ENCODE data around the gene FMNL3. TPM values are rescaled to one million over a fixed set of nuclear protein-coding genes. Genes with fewer than 3 reads are reported as not detected.
"Not testable (repeated sequence)": the region's sequence is repeated elsewhere in the genome, so short reads cannot be mapped to it uniquely, and the experiment has no call there.

The FMNL3 gene
- total RNA-seq, 1 donor from 2014 or later, result 26.4 TPM

DNA sequence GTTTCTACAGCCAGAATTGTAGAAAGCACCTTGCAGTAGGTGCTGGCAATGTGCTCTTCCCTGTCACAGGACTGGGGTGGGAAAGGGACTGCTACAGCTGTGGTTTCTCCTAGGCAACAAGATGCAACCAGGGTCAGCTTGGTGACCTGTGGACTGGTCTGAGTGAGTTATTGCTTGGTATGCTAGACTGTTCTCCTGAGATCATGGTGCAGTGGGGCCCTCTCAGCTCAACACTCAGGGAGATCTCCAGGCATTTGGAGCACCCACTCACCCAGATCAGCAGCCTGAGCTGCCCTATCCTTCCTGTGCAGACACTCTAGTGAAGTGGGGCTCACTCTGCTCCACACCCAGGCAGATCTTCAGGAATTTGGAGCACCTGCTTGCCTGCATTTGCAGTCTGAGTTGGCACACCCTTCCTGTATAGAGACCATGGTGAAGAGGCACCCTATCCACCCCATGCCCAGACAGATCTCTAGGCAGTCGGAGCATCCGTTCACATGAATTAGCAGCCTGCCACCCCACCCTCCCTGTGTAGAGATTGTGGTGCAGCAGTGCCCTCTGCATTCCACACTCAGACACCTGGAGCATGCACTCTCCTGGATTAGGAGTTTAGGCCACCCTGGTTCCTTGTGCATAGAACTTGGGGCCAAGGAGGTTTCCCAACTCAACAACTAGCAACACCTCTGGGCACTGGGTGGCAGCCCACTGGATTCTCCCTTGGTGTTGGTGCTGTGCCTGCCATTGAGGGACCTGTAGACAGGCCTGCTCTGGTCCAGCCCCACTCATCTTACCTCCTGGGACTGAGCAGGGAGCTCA lies 97.9 kb downstream of the FMNL3 start:
- DNase-seq (ENCODE audit: low spot score), result no peak

DNA sequence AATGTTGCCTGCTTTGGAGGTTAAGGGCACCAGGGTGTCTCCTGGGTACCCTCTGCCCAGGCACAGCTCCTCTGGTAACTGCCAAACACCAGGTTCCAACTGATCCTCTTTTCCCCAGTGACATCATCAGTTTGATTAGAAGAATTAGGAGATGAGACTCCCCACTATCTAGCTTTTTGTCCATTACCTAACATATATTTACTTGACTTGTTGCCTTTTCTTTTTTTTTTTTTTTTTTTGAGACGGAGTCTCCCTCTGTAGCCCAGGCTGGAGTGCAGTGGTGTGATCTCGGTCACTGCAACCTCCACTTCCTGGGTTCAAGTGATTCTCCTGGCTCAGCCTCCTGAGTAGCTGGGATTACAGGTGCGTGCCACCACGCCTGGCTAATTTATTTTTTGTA lies 101.7 kb downstream of the FMNL3 start, which contains the start of gene FAM186B:
Gene FAM186B, minus strand, starts transcription at position 101 of the 400 bp plus-strand sequence. CDS start 162 bp downstream, outside the sequence.
- not testable (repeated sequence) for DNase-seq (ENCODE audit: low spot score)

DNA sequence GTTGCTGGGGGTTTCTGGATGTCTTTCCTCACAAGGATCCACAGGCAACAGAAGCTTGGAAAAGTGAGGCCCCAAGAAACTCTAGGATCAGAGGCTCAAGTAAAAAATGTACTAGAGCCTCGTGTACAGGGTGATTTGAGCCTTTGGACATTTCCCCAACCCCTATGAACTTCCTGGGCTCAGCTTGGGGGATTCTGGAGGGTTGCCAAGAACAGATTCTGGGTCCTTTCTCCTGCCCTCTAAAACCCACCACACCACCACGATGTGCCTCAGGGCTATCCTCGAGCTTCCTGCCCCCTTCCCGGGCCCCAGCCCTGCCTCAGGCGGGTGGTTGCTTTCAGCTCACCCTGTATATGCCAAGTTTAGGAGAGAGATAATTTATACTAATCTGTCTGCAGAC lies 102.3 kb downstream of the FMNL3 start:
- DNase-seq (ENCODE audit: low spot score), result no peak

DNA sequence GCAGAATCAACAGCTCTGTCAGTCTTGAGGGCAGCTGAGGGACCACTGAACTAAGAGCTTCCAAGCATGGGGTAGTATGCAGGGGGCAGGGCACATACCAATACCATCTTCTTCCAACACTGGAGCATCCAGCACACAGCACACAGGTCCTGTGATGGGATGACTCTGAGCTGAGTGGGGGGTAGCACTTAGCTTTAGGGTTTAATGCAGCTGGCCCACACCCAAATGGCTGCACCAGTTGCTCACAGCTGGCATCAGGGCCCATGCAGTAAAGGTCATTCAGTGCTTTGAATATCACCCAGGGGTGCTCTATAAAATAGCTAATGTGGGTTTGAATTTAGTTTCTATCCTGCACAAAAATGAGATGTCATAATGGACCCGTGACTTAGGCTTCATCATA lies 103.5 kb downstream of the FMNL3 start:
- DNase-seq (ENCODE audit: low spot score), result no peak

DNA sequence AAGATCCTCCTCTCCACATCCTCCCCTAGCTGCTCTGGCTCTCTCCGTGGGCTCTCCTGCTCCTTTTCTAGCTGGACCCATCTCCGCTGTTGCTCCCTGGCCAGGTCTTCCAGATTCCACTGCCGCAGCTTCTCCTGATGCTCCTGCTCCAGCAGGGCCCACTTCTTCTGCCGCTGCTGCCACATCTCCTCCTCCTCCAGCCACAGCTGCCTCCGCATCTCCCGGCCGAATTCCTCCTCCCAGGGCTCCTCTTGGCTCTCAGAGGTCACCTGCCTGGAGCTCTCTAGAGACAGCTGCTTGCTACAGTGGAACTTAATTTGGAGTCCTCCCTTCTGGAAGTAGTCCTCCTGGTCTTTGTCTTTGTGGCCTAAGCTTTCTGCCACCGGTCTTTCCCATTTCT lies 107.2 kb downstream of the FMNL3 start:
- DNase-seq (ENCODE audit: low spot score), result no peak

DNA sequence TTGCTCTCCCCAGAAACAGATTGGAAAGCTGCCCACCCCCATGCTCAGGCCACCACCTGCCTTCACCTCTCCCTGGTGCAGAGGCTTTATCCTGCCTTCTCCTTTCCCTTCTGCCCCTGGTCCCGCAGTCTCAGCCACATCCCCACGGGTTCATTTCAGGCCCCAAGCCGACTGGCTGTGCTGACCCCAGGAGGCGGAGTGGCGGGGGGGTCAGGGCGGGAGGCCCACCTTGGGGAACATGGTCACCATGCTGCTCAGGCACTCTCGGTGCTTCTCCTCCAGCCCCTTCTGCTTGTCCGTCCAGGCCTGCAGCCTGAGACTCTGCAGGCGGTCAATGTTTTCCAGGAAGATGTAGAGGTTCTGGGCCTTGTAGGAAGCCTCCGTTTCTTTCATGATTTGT lies 108.7 kb downstream of the FMNL3 start:
- DNase-seq (ENCODE audit: low spot score), result peak; percentile 79

DNA sequence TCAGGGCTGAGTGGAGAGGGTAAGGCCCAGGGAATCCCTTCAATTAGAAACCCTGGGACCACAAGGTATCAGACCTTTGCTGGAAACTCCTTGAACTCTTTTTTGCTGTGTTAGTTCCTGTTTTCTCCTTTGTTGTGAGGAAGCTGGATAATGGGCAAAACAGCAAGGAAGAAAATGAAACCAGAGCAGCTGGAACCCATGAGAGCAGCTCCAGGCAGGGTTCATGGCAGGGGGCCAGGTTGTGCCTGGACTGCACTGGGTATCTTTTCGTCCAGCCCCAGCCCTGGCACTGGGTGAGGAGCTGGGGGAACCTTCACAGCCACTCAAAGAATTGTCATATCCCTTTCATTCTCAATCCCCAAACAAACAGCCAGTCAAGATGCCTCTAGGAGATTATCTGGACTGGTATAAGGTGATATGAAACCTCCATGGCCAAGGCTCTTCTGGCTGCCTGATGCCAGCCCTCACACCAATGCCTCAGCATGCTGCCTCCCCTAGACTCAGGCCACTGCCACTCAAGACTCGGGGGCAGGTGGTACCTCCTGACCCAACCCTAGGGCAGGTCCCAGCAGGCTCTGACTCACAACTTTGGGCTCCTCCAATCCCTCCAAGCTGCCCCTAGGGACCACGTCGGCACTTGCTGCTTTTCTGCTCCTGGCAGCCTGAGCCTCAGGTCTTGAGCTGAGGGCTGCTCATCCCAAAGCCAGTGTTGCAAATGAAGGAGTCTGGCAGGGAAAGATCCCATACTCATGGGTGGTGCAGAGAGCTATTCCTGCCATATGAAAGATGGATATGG lies 118.3 kb downstream of the FMNL3 start:
- DNase-seq (ENCODE audit: low spot score), result no peak

DNA sequence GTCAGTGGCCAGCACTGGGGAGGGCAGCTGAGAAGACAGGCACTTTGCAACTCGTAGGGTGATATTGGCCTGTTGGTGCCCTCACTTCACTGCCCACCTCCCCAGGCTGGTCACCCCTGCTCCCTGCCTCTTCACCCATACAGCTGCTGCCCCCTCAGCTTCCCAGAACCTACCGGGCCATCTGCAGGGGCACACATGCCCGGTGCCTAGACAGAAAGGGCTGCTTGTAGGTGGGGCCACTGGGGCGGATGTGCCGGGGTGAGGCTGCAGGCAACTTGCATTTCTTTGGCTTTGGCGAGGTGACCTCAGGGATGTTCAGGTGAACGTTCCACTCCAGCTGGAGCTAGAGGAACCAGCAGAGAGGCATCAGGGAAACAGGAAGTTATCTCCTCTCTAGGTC lies 118.9 kb downstream of the FMNL3 start:
- peak; percentile 81 for DNase-seq (ENCODE audit: low spot score)

DNA sequence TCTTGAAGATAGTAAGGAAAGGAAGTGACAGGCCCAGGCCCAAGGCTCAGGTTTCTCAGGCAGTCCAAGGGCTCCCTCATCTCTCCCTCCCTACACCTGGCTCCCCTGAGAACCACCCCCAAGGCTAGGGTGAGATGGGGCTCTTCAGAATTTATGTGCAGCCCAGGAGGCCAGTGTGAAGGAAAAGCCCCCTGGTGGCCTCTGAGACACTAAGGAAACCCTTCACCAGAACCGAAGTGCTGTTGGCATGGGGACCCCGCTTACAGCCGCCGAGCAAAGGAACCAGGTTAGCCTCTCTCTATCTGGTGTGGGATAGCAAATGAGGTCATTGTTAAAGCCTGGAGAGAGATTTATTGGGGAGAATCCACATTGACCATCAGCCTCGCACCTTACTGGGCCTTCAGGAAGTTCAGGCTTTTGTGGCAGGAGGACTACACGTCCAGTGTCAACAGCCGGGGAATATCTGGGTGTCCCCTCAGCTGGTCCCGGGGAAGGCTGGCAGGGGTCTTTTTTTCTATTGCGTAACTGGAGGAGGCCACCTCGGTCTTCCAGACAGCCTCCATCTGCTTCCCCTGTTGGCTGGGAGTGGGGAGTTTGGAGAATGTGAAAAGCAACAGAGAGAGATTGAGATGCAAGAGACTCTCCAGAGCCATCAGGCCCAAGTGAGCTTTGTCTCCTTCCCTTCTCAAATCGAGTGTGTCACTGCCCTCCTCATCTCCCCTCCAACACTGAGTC lies 119.9 kb downstream of the FMNL3 start:
- DNase-seq (ENCODE audit: low spot score), result peak; percentile 71

Other genes starting within 250 kb of the FMNL3 start
- gene KCNH3, start 168.4 kb downstream of the FMNL3 start, total RNA-seq, result 0.19 TPM
- gene MCRS1, start 139.3 kb downstream of the FMNL3 start, total RNA-seq, result 35.1 TPM
- gene FAM186B, start 101.8 kb downstream of the FMNL3 start, total RNA-seq, result 0.55 TPM
- gene PRPF40B, start 83.8 kb downstream of the FMNL3 start, total RNA-seq, result 13.7 TPM
- gene TMBIM6, start 34.2 kb upstream of the FMNL3 start, total RNA-seq, result 477 TPM
- gene NCKAP5L, start 121.0 kb upstream of the FMNL3 start, total RNA-seq, result 44.3 TPM
- gene BCDIN3D, start 135.7 kb upstream of the FMNL3 start, total RNA-seq, result 3.0 TPM
- gene FAIM2, start 196.5 kb upstream of the FMNL3 start, total RNA-seq, result 0.35 TPM
- not detected for gene AQP2, start 243.3 kb upstream of the FMNL3 start, total RNA-seq

Measured in mesenteric fat pad (tissue), 1 donor.